SIG-M5 treated with dmso at 0.1 percent for 504 hours (cell line): ENCODE measurements around the gene ZNF677.
"Not testable (repeated sequence)": the region's sequence is repeated elsewhere in the genome, so short reads cannot be mapped to it uniquely, and the experiment has no call there.

Experiments
- DNase-seq: peaks from one replicate; lab custom pipeline; 2025; ENCODE audit not compliant: unreplicated experiment; lab: John Stamatoyannopoulos, UW

Gene ZNF677

DNA sequence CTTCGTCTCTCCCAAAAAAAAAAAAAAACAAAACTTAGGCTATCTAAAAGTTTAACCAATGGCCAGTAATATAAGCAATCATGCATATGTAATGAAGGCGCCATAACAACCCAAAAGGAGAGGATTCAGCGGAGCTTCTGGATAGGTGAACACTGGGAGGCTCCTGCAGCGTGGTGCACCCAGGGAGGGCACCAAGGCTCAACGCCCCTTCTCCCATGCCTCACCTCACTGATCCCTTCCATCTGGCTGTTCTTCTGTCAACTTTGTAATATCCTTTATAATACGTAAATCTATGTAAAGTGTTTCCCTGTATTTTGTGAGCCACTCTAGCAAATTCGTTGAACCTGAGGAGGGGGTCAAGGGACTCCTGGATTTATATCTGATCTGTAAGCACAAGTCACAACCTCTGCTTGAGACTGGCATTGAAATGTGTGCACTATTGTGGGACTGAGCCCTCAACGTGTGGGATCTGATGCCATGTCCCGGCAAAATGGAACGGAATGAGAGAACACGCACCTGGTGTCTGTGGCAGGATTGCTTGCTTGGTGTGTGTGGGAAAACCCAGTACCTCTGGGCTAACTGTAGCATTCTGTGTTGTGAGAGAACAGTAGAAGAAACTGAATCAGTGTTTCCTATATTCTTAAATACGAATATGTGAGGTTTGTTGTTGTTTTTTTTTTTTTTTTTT lies 61.0 kb downstream of the ZNF677 start:
- DNase-seq = no peak

DNA sequence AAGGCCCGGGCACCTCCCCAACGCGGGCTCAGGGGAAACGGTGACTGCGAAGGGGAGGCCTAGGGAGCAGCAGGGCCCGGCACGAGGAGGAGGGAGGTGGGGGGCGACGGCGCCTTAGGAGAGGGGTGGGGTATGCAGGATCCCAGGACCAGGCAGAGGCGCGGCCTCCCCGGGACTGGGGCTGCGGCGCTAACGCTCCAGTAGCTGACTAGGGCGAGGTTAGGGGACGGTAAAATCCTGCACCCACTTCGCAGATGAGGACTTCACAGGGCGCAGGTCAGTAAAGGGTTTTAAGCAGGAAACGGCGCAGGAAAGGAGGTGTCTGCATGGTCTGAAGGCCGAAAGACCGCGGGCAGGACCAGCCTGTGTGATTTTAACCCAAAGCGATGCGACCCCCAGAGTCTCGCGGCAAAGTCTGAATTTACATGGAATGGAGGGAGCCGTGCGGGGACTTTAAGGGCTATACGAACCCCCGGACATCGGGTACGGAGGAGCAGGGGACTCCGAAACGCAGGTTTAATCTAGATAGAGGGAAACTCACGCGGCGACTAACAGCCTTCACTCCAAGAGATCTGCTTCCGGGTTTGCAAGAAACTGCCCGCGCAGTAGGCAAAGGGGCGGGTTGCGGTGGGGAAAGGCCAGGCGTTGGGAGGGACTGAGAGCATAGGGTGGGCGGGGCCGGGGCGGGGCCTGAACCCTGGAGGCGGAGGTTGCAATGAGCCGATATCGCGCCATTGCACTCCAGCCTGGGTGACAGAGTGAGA lies 61.7 kb downstream of the ZNF677 start, which contains the start of gene ZNF665:
Gene ZNF665, minus strand, starts transcription at position 588 of the 764 bp plus-strand sequence. CDS start 10,460 bp downstream, outside the sequence.
- DNase-seq = no peak

DNA sequence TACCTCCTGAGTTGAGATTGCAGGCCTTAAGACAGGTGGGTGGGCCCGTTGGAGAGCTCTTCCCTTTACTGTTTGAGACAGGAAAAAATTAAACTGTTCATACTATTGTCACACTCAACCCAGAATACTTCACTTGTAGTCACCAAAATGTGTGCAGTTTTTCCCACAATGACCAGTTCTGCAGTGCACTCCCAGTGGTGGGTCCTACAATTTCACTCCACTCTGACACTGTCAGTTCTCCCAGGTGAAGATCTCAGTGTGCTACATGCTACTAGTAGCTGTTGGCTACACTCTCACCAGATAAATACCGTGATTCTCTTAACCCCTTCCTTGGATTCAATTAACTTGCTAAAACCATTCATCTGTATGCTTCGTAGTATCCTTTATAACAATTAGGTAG lies 64.4 kb downstream of the ZNF677 start:
- no peak for DNase-seq

DNA sequence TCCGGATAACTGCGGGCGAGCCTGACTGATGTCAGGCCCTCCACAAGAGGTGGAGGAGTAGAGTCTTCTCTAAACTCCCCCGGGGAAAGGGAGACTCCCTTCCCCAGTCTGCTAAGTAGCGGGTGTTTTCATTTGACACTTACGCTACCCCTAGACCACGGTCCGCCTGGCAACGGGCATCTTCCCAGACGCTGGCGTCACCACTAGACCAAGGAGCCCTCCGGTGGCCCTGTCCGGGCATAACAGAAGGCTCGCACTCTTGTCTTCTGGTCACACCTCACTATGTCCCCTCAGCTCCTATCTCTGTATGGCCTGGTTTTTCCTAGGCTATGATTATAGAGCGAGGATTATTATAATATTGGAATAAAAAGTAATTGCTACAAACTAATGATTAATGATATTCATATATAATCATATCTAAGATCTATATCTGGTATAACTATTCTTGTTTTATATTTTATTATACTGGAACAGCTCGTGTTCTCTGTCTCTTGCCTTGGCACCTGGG lies 64.9 kb downstream of the ZNF677 start:
- DNase-seq = not testable (repeated sequence)
